H9 (cell line): ENCODE data around the gene VPS33A. TPM values are rescaled to one million over a fixed set of nuclear protein-coding genes. Genes with fewer than 3 reads are reported as not detected.

Experiments used
- DNase-seq: peaks from one replicate; pipeline ENCODE4 v3.0.0-alpha.2; 2017
- H2AFZ ChIP-seq: one replicate; pipeline ENCODE4 v1.6.1; 2013; ENCODE audit warnings: mild to moderate bottlenecking, low read length, control low read depth, moderate library complexity
- H2AK5ac ChIP-seq: 2 replicates; pipeline ENCODE4 v1.6.1; 2013; ENCODE audit warnings: low read length, control low read depth, mixed read lengths; ENCODE audit not compliant: insufficient read length
- H2BK120ac ChIP-seq: one replicate; pipeline ENCODE4 v1.6.1; 2013; ENCODE audit warnings: low read depth, mild to moderate bottlenecking, low read length, control low read depth, inconsistent platforms; ENCODE audit not compliant: poor library complexity, severe bottlenecking
- H2BK12ac ChIP-seq: 2 replicates; pipeline ENCODE4 v1.6.1; 2013; ENCODE audit warnings: low read length, control low read depth, mixed read lengths, low read depth; ENCODE audit not compliant: insufficient read length
- H2BK15ac ChIP-seq: 2 replicates; pipeline ENCODE4 v1.6.1; 2013; ENCODE audit warnings: low read depth, low read length, control low read depth
- H2BK20ac ChIP-seq: one replicate; pipeline ENCODE4 v1.6.1; 2013; ENCODE audit warnings: low read depth, mild to moderate bottlenecking, low read length, control low read depth, inconsistent platforms; ENCODE audit not compliant: poor library complexity, severe bottlenecking
- H2BK5ac ChIP-seq: 2 replicates; pipeline ENCODE4 v1.6.1; 2013; ENCODE audit warnings: low read length, control low read depth, mixed read lengths; ENCODE audit not compliant: insufficient read length
- H3K14ac ChIP-seq: 2 replicates; pipeline ENCODE4 v1.6.1; 2013; ENCODE audit warnings: low read length, control low read depth; ENCODE audit not compliant: insufficient read depth
- H3K18ac ChIP-seq: 2 replicates; pipeline ENCODE4 v1.6.1; 2013; ENCODE audit warnings: low read depth, mild to moderate bottlenecking, mixed read lengths, low read length, control low read depth; ENCODE audit not compliant: insufficient read length
- H3K23ac ChIP-seq: 2 replicates; pipeline ENCODE4 v1.6.1; 2013; ENCODE audit warnings: low read length, control low read depth, mixed read lengths, low read depth; ENCODE audit not compliant: insufficient read length
- H3K23me2 ChIP-seq: 2 replicates; pipeline ENCODE4 v1.6.1; 2013; ENCODE audit warnings: low read depth, mild to moderate bottlenecking, mixed read lengths, low read length, control low read depth; ENCODE audit not compliant: insufficient read length, poor library complexity, severe bottlenecking
- H3K27ac ChIP-seq: 2 replicates; pipeline ENCODE4 v1.5.1; 2013; ENCODE audit warnings: low read length, control low read depth, mixed read lengths, low read depth; ENCODE audit not compliant: insufficient read length
- H3K27me3 ChIP-seq: 2 replicates; pipeline ENCODE4 v1.6.1; 2013; ENCODE audit warnings: low read length, control low read depth, inconsistent platforms; ENCODE audit not compliant: insufficient read depth
- H3K4ac ChIP-seq: 2 replicates; pipeline ENCODE4 v1.6.1; 2013; ENCODE audit warnings: low read depth, mild to moderate bottlenecking, control low read depth, inconsistent platforms, low read length, moderate library complexity
- H3K4me1 ChIP-seq: 2 replicates; pipeline ENCODE4 v1.6.1; 2013; ENCODE audit warnings: low read length, control low read depth, inconsistent platforms; ENCODE audit not compliant: insufficient read depth
- H3K4me2 ChIP-seq: 2 replicates; pipeline ENCODE4 v1.6.1; 2013; ENCODE audit warnings: low read length, control low read depth, mixed read lengths; ENCODE audit not compliant: insufficient read length, insufficient read depth
- H3K56ac ChIP-seq: 2 replicates; pipeline ENCODE4 v1.6.1; 2013; ENCODE audit warnings: low read depth, mild to moderate bottlenecking, mixed read lengths, low read length, control low read depth; ENCODE audit not compliant: insufficient read length
- H3K79me1 ChIP-seq: 2 replicates; pipeline ENCODE4 v1.6.1; 2013; ENCODE audit warnings: low read depth, mild to moderate bottlenecking, moderate library complexity, low read length, control low read depth, inconsistent platforms; ENCODE audit not compliant: insufficient read depth, poor library complexity, severe bottlenecking
- H3K79me2 ChIP-seq: 2 replicates; pipeline ENCODE4 v1.6.1; 2013; ENCODE audit warnings: low read length, control low read depth, inconsistent platforms; ENCODE audit not compliant: insufficient read depth
- H3K9ac ChIP-seq: 2 replicates; pipeline ENCODE4 v1.6.1; 2013; ENCODE audit warnings: low read length, control low read depth, mixed read lengths; ENCODE audit not compliant: insufficient read length; ENCODE audit errors: extremely low read depth
- H3K9me3 ChIP-seq: one replicate; pipeline ENCODE4 v1.6.1; 2013; ENCODE audit warnings: low read depth, low read length, inconsistent platforms; ENCODE audit not compliant: control insufficient read depth
- H3T11ph ChIP-seq: one replicate; pipeline ENCODE4 v1.6.1; 2013; ENCODE audit warnings: mild to moderate bottlenecking, low read length, control low read depth, inconsistent platforms
- H4K20me1 ChIP-seq: one replicate; pipeline ENCODE4 v1.6.1; 2013; ENCODE audit not compliant: control insufficient read depth, insufficient read length, insufficient read depth
- H4K5ac ChIP-seq: 2 replicates; pipeline ENCODE4 v1.6.1; 2013; ENCODE audit warnings: low read depth, mild to moderate bottlenecking, mixed read lengths, low read length, control low read depth; ENCODE audit not compliant: insufficient read length
- H4K8ac ChIP-seq: replicated peaks from 2 replicates; pipeline ENCODE4 v1.6.1; 2013; ENCODE audit warnings: low read length, control low read depth, mixed read lengths, low read depth; ENCODE audit not compliant: insufficient read length
- H4K91ac ChIP-seq: 2 replicates; pipeline ENCODE4 v1.6.1; 2013; ENCODE audit warnings: low read depth, mild to moderate bottlenecking, moderate library complexity, mixed read lengths, low read length, control low read depth; ENCODE audit not compliant: insufficient read length
- H3K27ac Mint-ChIP-seq, 3 experiments: 2 replicates in 2 of 3; 3 replicates in 1 of 3; pipeline ENCODE4 v1.8.0; 2020 to 2021; ENCODE audit warnings: mixed read lengths in 3 of 3, mild to moderate bottlenecking in 1 of 3, moderate library complexity in 1 of 3
- H3K27me3 Mint-ChIP-seq: 2 replicates; pipeline ENCODE4 v1.8.0; 2021; ENCODE audit warnings: low read depth, mild to moderate bottlenecking, moderate library complexity, mixed read lengths
- H3K36me3 Mint-ChIP-seq, 3 experiments: 2 replicates in 2 of 3; 3 replicates in 1 of 3; pipeline ENCODE4 v1.8.0; 2020 to 2021; ENCODE audit warnings: low read depth in 3 of 3, mixed read lengths in 3 of 3; ENCODE audit not compliant: insufficient read depth in 1 of 3
- H3K4me1 Mint-ChIP-seq, 2 experiments: 2 replicates each; pipeline ENCODE4 v1.8.0; 2020; ENCODE audit warnings: mixed read lengths in 2 of 2
- H3K4me3 Mint-ChIP-seq, 2 experiments: 2 replicates in 1 of 2; 3 replicates in 1 of 2; pipeline ENCODE4 v1.8.0; 2020 to 2021; ENCODE audit warnings: mild to moderate bottlenecking in 2 of 2, mixed read lengths in 2 of 2, moderate library complexity in 1 of 2
- H3K9me3 Mint-ChIP-seq, 2 experiments: 2 replicates in 1 of 2; 3 replicates in 1 of 2; pipeline ENCODE4 v1.8.0; 2020; ENCODE audit warnings: mild to moderate bottlenecking in 2 of 2, mixed read lengths in 2 of 2, moderate library complexity in 1 of 2
- WGBS: extraction: QIAGEN DNeasy Blood & Tissue Kit; methylation state at CpG from one replicate; pipeline ENCODE4 v1.1.7; 2013; ENCODE audit warnings: missing lambda C conversion rate, low lambda C conversion rate, mixed read lengths; ENCODE audit not compliant: insufficient read length; ENCODE audit errors: extremely low coverage; 5-methylcytosine and 5-hydroxymethylcytosine counted together
- total RNA-seq: library from RNA; stranded (reverse); gene quantifications from 2 replicates; pipeline ENCODE4 v1.2.1, GENCODE V29; 2021
- TF ChIP-seq, protein P1 (sequence below): fragments of 200-600 bp; sonication (generic); conservative IDR thresholded peaks from 3 replicates; pipeline ENCODE4 v1.8.0; 2021; ENCODE audit warnings: antibody characterized with exemption, mild to moderate bottlenecking

VPS33A gene
- total RNA-seq, 1 experiment from 2014 or later, result 45.9 TPM

DNA sequence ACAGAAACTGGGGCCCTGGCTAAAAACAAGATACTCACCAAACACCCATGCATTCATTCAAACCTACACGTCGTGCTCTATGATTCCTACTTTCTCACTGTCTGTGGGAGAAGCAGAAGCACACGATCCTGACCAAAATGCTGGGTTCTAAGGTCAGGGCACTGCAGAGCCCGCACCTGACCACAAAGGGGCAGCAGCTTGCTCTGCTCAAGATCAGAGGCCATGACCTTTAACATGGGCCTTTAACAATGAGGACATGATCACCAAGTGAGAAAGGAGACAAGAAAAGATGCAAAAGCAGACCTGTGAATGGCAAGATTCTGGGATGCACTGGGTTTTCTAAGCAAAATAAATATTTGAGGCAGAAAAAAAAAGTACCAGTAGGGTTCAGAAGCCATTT is 40.1 kb upstream of the VPS33A start:
- H3K9me3 ChIP-seq, result no peaks in the 10 kb centered on the region
- no peak overlapping the region for H3K56ac ChIP-seq
- H3T11ph ChIP-seq, result no peak overlapping the region
- peak; percentile 75 for DNase-seq
- H2BK12ac ChIP-seq, result no peak overlapping the region
- no peak overlapping the region for H2BK120ac ChIP-seq
- Mint-ChIP-seq H3K4me3 (no peak overlapping the region), H3K27me3 (no peaks in the 10 kb centered on the region), H3K27ac (no peak overlapping the region), H3K9me3 (no peaks in the 10 kb centered on the region), H3K4me1 (no peaks in the 10 kb centered on the region), H3K36me3 (no peaks in the 10 kb centered on the region; a peak in 1 of 7 replicates)
- H3K79me2 ChIP-seq, result no peaks in the 10 kb centered on the region
- H3K4me2 ChIP-seq, result no peak overlapping the region
- WGBS, result no CpG with 5 or more reads among the region's 4 CpGs
- H2BK5ac ChIP-seq, result no peak overlapping the region
- H3K9ac ChIP-seq, result no peak overlapping the region
- no peaks in the 10 kb centered on the region for H3K23me2 ChIP-seq
- H4K8ac ChIP-seq, result no peak overlapping the region
- no peaks in the 10 kb centered on the region for H3K27me3 ChIP-seq
- no peak overlapping the region for H3K4ac ChIP-seq
- H2BK20ac ChIP-seq, result no peak overlapping the region
- H4K20me1 ChIP-seq, result no peaks in the 10 kb centered on the region
- TF ChIP-seq, protein P1, sequence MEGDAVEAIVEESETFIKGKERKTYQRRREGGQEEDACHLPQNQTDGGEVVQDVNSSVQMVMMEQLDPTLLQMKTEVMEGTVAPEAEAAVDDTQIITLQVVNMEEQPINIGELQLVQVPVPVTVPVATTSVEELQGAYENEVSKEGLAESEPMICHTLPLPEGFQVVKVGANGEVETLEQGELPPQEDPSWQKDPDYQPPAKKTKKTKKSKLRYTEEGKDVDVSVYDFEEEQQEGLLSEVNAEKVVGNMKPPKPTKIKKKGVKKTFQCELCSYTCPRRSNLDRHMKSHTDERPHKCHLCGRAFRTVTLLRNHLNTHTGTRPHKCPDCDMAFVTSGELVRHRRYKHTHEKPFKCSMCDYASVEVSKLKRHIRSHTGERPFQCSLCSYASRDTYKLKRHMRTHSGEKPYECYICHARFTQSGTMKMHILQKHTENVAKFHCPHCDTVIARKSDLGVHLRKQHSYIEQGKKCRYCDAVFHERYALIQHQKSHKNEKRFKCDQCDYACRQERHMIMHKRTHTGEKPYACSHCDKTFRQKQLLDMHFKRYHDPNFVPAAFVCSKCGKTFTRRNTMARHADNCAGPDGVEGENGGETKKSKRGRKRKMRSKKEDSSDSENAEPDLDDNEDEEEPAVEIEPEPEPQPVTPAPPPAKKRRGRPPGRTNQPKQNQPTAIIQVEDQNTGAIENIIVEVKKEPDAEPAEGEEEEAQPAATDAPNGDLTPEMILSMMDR, result peak; percentile 76
- H3K14ac ChIP-seq, result no peak overlapping the region
- no peak overlapping the region for H4K5ac ChIP-seq
- H3K4me1 ChIP-seq, result no peaks in the 10 kb centered on the region
- no peak overlapping the region for H2BK15ac ChIP-seq
- H3K18ac ChIP-seq, result no peak overlapping the region
- no peaks in the 10 kb centered on the region for H3K79me1 ChIP-seq
- H4K91ac ChIP-seq, result no peak overlapping the region
- H2AK5ac ChIP-seq, result no peak overlapping the region
- no peak overlapping the region for H2AFZ ChIP-seq
- no peak overlapping the region for H3K27ac ChIP-seq
- no peak overlapping the region for H3K23ac ChIP-seq
